Putamen (tissue), 1 donor: ENCODE measurements around the gene LUC7L2.
"Not testable (repeated sequence)": the region's sequence is repeated elsewhere in the genome, so short reads cannot be mapped to it uniquely, and the experiment has no call there.

Experiments
- DNase-seq: peaks from one replicate; pipeline ENCODE4 v3.0.0-alpha.2; 2016; ENCODE audit warnings: low spot score

Gene LUC7L2

DNA sequence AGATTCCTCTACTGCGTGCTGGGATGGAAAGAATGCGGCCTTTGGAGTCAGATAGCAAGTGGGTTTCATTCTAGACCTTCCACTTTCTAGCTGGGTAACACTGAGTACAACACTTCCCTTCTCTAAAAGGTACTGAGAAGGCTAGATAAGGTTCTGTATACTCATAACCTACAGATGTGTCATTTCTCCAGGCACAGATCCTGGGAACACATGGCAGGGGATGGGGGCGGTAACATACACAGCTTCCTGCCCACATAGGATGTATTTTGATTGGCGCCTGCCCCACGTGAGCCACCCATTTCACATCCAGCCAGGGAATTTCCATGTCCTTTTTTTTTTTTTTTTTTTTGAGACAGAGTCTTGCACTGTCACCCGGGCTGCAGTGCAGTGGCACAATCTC lies 91.9 kb downstream of the LUC7L2 start:
- peak; percentile 65 for DNase-seq

DNA sequence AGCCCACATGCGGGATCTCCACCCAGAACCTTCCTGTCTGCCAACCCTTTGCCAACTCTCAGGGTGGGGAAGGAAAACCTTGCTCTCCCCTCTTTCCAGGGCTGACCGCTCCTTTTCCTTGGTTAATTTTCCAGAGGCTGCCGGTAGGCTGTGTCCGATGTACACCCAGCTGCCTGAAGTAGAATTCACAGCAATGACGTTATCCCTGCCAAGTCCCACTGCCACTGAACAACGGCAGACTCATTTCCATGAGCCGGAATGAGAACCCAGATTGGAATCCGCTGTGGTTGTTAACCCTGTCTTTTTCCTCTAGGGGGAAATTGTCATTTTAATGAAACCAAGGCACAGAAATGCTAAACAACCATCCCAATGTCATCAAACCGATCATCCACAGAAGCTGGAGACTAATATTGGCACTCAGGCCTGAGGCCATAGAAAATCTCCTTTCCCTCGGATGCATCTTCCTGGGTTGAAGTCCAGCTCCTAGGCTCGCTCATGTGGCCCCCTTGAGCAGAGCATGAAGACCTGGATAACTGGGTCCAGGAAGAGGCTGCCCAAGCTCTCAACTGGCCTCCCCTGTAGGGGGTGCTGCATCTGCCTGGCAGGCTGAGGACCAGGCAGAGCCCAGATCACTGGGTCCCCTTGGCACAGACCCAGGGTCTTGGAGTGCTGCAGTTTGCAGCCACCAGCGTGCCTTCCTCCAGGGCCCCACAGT lies 93.4 kb downstream of the LUC7L2 start:
- DNase-seq: no peak

DNA sequence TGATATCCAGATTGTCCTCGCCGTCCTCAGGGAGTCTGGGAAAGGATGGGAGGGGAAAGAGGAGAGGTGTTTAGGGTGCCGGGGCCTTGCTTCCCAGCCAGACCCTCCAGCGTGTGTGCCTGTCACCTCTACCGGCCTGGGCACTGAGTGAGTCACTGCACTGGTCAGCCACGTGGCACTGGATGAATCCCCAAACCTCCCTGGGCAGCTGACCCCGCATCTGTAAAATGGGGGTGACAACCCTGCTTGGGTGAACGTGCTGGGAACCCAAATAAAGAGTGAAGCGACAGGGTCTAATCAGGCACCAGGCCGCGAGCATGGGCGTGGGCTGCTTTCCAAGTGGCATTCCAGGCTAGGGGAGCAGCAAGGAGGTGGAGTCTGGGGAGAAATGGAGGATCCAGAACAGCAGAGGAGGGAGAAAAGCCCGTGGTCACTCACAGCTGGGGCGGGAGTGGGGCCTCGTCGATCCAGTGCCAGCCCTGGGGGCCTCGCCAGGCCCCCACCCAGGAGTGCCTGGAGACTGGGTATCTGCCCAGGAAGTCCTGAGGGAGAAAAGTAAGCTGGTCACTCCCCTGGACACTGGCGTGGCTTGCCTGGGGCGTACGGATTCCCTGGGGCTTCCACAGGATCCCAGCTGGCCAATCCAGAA lies 94.1 kb downstream of the LUC7L2 start:
- DNase-seq: no peak

GRCh38 chr7:139455789-139456188 lies 96.1 kb downstream of the LUC7L2 start:
- no peak for DNase-seq

DNA sequence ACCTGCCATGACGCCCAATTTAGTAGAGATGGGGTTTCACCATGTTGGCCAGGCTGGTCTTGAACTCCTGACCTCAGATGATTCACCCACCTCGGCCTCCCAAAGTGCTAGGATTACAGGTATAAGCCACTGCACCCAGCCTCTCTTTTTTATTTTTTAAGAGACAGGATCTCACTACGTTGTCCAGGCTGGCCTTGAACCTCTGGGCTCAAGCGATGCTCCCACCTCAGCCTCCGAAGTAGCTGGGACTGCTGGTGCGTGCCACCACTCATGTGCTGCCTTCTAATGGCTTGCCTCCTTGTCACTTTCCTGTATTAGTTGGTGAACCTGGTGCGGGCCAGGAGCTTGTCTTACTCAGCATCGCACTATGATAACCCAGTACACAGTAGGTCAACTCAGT lies 96.8 kb downstream of the LUC7L2 start:
- DNase-seq: no peak

GRCh38 chr7:139457153-139457946 lies 97.7 kb downstream of the LUC7L2 start:
- DNase-seq: no peak

DNA sequence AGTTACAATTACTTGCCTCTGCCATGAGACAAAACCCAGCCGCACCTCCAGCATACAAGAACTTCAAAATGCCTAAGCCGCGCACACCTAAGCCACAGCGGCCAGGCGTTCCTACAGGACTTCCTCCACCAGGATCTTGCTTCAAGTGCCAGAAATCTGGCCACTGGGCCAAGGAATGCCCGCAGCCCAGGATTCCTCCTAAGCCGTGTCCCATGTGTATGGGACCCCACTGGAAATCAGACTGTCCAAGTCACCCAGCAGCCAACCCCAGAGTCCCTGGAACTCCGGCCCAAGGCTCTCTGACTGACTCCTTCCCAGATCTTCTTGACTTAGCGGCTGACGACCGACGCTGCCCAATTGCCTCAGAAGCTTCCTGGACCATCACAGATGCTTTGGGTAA lies 103.7 kb downstream of the LUC7L2 start:
- not testable (repeated sequence) for DNase-seq

DNA sequence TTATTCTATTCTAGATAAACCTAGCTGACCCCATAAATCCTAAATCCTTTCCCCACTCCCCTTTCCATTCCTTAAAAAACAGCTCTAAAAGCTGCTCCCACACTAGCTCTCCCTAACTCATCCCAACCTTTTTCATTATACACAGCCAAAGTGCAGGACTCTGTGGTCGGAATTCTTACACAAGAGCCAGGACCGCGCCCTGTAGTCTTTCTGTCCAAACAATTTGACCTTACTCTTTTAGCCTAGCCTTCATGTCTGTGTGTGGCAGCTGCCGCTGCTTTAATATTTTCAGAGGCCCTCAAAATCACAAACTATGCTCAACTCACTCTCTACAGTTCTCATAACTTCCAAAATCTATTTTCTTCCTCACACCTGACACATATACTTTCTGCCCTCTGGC lies 104.8 kb downstream of the LUC7L2 start:
- DNase-seq: not testable (repeated sequence)

DNA sequence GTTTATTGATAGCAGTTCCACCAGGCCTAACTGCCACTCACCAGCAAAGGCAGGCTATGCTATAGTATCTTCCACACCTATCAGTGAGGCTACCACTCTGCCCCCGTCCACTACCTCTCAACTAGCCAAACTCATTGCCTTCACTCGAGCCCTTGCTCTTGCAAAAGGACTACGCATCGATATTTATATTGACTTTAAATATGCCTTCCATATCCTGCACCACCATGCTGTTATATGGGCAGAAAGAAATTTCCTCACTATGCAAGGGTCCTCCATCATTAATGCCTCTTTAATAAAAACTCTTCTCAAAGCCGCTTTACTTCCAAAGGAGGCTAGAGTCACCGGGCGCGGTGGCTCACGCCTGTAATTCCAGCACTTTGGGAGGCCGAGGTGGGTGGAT lies 105.4 kb downstream of the LUC7L2 start:
- not testable (repeated sequence) for DNase-seq

DNA sequence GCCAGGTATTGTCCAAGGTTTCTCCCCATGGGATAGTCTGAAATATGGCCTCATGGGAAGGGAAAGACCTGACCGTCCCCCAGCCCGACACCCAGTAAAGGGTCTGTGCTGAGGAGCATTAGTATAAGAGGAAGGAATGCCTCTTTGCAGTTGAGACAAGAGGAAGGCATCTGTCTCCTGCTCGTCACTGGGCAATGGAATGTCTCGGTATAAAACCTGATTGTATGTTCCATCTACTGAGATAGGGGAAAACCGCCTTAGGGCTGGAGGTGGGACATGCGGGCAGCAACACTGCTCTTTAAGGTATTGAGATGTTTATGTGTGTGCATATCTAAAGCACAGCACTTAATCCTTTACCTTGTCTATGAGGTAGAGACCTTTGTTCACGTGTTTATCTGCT lies 108.0 kb downstream of the LUC7L2 start:
- not testable (repeated sequence) for DNase-seq

DNA sequence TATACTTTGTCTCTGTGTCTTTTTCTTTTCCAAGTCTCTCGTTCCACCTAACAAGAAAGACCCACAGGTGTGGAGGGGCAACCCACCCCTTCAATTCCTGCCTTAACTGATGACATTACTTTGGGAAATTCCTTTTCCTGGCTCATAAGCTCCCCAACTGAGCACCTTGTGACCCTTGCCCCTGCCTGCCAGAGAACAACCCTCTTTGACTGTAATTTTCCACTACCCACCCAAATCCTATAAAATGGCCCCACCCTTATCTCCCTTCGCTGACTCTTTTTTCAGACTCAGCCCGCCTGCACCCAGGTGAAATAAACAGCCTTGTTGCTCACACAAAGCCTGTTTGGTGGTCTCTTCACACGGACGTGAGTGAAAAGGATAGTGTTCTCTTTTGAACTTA lies 108.6 kb downstream of the LUC7L2 start:
- not testable (repeated sequence) for DNase-seq

DNA sequence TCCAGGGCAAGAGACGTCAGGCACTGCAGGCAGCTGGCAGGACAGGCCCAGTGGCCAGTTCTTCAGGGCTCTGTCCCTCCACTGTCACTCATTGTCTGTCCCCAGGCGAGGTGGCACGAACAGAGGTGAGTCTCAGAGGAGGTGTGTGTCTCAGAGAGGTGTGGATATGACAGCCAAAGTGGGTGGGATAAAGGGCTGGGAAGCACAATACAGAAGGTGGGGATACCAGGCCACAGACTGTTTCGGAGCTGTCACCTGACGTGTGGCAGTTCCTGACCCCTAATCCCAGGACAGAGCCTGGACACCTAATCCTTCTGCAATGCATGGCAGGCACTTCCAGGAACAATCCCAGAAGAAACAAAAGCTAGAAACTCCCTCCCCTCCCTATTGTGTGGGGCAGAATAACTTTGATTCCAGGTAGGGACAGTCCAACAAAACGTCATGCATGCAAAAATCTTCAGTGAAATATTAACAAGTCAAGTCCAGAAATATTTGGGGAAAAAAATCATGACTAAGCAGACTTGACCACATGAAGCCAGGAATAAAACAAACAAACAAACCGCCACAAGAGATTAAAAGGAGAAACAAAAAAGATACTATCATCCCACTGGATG lies 112.2 kb downstream of the LUC7L2 start:
- no peak for DNase-seq
